GM03348 (cell line): Measurements from ENCODE around the gene FYTTD1.

Experiments
- DNase-seq: peaks from one replicate; pipeline ENCODE4 v3.0.0; 2012; ENCODE audit warnings: low spot score

The FYTTD1 gene

DNA sequence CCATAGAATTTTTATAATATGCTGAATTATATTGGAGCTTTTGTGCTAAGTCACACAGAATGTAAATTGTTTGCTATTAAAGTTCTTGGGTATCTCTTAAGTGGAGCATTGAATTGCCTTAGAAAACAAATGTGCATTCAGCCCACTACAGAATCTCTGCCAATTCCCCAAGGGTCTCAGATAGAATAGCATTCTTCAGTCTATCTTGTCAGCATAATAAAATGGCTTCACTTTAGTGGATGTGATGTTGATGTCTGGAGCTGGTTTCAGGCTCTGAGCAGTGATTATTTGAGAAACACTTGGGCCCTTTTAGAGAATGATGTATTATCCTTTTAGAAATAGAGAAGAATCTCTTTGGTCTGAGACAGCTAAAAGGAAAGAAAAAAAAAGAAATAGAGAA, 86.6 kb downstream of the FYTTD1 start:
- DNase-seq = no peak
